Inflammatory macrophage treated with lipopolysaccharide for 1 hour (primary cell): ENCODE data around the gene IGFALS.

Experiments
- DNase-seq, 2 donors: peaks; one replicate each; pipeline ENCODE4 v3.0.0-alpha.2; 2020 to 2022

Gene IGFALS

DNA sequence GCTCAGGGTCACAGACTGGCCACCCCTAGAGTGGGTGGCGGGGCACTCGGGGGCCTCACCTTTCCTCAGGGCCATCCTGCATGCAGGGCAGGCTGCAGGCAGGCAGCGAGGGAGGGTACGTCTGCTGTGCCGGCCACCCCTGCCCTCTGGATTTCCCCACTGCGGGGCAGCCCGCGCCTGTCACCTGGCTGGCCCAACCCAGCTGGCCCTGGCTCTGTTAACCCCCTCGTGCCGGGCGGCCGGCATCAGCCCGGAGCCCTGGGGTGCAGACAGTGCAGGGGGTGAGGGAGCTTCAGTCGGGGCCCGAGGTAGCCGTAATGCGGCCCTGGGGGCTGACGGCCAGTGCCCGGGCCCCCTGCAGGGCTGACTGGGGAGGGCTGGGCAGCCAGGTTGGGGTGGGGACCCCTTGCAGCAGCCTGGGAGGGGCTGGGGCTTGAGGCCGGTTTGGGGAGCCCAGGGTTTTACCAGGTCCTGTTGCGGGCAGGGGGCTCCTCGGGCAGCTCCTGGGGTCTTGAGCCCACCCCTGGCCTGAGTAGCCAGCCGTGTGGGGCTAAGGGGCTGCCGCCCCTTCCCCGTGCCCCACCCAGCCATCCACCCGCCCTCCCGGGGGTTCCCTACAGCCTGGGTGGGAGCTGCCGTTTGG lies at the start of gene IGFALS:
IGFALS (minus strand) TSS at position 128 of the 643 bp plus-strand sequence; CDS start at position 75, 53 bp downstream.
- DNase-seq, result no peak

DNA sequence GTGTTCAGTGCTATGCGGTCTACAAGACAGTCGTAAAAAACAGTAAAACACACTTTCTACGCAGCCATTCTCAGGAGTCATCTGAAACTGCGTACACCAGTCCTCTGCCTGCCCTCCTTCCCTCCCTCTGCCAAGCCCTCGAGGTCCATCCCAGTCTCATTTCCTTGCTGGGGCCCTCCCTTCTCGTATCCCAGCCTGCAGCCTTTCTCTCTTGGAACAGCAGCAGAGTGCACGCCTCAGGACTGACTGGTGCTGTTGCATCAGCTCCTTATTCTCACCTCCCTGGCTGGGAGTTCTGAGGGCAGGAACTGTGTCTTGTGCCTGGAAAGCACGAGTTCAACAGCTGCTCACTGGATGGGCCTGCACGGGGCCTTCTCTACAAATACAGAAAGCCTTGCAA lies 46.0 kb upstream of the IGFALS start:
- DNase-seq, result no peak

DNA sequence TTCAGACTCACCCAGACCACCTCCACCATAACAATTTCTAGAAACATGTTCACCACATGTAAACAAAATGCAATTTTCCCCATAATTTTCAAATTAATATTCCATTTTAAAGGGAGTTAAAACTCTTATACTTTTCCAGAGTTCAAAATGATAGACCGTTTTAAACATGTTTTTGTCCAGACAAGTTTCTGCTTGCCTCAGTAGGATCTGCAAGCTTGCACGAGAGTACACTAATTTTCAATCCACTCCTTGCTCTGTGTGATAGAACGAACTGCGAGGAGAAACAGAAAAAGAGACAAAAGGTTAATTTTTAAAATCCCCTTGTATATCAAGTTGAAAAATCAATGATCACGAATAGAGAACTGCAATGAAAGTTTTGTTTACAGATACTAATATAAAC lies 40.6 kb upstream of the IGFALS start:
- DNase-seq, result no peak

DNA sequence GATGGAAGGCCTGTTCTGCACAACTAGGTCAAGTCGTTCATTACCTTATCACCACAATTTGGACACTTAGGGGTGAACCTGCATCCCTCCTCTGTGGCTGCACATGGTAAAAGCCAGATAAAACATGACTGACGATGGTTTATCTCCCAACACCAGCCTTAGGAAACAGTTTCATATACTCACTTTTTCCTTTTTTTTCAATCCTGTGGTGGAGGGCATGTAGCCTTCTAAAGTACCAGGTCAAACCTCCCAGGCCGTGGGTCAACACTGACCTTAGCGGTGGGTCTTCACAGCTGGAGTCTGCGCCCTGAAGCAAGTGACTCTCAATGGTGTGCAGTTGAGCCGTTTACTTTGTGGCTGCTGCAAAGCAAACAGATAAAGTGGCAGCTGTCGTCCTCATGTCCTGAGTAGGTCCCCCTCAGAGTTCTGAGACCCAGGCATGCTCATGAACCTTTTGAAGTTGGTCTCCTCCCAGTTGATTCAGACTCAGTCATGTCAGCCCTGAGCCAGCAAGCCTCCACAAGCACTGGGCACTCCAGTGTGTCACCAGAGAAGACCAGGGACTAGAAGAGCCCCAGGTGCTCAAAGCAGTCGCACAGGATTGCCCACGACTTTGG lies 39.4 kb upstream of the IGFALS start:
- no peak for DNase-seq

DNA sequence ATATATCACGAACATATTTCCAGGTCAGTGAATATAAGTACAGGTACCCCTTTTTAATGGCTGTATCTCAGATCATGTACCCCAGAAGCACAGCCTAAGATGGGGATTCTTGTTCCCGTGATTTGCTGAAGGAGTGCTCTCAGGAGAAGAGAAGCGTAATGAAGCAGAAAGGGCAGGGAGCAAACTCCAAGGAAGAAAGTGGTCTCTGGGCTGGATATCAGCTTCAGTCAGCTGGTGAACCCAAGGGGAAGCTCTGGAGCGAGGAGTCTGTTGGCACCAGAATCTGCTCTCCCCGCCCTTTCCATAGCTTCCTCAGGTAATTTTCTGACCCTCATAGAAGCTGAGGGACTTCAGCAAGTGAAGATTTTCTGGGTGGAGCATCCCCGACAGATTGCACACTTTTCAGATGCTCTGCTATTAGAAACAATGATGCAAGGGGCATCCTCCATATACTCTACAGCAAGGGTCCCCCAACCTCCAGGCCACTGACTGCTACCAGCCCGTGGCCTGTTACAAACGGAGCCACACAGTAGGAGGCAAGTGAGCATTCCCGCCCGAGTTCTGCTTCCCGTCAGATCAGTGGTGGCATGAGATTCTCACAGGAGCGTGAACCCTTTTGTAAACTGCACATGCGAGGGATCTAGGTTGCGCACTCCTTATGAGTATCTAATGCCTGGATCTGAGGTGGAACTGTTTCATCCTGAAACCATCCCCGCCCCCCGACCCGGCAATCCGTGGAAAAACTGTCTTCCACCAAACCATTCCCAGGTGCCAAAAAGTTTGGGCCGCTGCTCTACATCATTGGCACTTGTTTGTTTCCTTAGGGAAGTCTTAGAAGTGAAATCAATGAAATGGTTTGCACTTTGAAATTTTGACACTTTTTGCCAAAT lies 37.9 kb upstream of the IGFALS start:
- DNase-seq, result no peak

DNA sequence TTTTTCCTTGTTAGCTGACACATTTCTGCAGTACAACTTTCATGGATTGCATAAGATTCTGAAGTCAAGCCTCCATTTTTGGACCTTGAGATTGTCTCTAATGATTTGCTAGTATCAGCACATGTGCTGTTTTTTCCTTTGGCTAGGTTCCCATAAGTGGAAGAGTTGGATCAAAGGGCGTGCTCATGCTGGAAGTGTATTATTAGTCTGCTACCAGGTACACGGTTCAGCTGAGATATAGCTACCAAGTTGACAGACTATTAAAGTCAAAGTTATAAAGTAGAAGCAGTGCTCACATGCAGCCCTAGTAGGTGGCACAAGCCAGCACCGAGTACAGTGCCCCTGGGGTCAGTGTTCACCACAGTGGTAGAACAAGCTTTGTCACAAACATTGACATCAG lies 36.7 kb upstream of the IGFALS start:
- no peak for DNase-seq

DNA sequence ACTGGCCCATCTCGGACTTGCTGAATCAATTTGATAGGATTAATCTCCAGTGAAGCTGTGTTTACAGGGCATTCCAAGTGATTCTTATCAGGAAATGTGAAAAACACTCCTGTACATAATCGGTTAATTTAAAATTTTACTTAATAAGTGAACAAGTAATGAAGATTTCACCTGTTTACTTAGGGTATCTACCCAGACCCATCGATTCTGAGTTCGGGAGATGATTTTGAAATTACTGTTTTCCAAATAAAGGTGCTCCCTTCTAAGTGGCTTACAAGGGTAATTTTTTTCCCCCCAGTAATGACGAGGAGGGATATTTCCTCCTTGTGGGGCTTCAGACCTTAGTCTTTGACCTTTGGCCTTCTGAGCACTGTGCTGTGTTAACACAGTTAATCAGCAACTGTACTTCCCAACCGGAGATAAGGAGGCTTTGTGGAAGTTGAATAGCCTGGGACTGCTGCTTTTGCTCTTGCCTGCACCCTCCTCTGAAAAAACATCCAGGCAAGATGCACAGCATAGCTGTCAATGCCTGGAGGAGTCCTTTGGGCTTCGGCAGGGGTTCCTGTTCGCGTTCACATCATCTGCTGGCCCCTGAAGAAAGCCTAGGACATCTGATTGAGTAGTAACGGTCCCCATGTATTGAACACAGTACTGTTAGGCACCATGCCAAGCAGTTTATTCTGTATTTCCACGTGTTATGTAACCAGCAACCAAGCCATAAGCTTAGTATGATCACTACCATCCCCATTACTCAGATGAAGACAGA lies 35.3 kb upstream of the IGFALS start:
- DNase-seq, result peak in 1 of 2 donors; percentile 25

DNA sequence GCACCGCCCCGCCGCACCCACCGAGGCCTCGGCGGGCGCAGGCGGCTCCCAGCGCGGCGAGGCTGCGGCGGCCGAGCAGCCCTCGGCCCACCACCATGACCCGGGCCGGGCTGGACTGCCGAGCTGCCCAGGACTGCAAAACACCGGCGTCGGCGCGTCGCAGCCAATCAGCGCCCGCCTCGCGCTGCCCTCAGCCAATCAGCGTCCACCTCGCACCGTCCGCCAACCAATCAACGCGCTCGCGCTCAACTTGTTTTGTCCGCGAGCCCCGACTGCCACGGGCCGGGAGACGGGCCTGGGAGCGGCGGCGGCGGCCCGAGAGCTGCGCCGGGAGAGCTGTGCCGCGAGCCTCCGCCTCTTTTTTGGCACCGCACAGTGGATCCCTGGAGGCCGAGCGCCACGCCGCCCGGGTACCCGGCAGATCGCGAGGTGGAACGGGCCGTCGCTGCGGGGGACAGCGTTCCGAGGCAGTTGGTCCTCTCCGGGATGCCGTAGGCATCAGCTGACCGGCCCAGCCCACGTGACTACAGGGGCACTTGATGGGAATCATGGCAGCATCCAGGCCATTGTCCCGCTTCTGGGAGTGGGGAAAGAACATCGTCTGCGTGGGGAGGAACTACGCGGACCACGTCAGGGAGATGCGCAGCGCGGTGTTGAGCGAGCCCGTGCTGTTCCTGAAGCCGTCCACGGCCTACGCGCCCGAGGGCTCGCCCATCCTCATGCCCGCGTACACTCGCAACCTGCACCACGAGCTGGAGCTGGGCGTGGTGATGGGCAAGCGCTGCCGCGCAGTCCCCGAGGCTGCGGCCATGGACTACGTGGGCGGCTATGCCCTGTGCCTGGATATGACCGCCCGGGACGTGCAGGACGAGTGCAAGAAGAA lies 33.4 kb upstream of the IGFALS start, which contains the start of the genes FAHD1 and HAGH:
FAHD1 (plus strand) TSS at position 516 of the 883 bp plus-strand sequence; CDS start at position 549, 33 bp downstream.
HAGH (minus strand) TSS at position 135 of the 883 bp plus-strand sequence; CDS start at position 97, 38 bp downstream.
- peak; percentile 90 to 96 for DNase-seq

DNA sequence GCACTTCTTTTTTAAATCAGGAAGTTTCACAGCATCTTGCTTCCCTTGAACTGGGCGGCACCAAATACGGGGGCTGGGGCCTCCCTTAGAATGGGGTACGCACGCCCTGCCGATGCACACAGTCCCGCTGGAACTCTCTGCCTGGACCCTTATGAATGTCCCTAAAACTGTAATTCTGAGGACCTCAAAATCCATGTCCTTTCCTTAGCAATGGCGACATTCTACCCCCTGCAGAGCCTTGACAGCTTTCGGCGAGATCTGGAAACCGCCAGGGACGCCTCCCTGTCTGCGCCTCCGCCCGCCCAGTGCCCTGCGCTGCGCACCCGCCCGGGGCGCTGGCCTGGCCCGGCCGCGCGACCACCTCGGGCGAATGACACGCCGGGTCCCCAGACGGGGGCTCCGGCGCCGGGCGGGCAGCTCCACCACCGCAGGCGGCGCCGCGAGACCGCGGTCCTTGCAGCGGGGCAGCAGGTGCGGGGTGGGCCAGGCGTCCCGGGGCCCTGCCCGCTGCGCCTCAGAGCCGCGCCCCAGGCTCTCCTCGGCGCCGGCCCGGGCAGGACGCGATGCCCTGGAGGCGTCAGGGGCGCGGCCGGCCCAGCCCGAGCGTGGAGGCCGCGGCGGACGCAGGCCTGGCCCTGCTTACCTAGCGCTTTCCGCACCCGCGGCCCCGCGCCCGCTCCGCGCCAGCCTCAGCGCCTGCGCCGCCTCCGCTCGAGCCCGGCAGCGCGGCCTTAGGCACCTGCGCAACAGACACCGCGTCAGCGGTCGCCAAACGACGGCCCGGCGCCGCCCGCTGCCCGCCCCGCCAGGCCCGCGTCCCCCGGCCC lies 32.6 kb upstream of the IGFALS start:
- peak; percentile 48 to 53 for DNase-seq

DNA sequence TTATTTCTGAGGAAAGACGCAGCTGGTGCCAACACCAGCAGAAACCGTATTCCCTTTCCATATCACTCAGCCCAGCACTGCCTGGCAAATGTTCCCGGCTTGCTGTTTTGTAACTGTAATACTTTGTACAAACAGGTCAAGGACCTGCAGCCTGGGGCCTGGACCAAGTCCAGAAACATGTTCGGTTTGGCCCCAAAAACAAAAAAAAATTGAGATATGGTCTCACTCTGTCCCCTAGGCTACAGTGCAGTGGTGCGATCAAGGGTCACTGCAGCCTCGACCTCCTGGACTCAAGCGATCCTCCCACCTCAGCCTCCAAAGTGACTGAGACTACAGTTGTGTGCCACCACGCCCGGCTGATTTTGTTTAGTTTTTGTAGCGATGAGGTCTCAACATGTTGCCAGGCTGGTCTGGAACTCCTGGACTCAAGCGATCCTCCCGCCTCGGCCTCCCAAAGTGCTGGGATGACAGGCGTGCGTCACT lies 31.9 kb upstream of the IGFALS start:
- no peak for DNase-seq

DNA sequence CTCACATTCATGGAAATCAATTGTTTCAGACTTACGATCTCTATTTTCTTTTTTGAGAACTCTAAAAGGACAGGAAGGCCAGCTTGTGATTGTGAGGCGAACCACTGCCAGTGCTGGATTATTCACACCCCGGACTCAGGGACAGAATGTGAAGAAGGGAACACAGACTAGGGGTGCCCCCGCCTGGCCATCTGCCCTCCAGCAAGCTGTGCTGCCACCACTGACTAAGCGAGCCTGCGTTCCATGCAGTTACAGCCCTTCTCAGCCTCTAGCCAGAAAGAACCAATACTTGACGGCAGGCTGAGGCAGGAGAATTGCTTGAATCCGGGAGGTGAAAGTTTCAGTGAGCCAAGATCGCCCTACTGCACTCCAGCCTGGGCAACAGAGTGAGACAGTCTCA lies 30.3 kb upstream of the IGFALS start:
- peak in 1 of 2 donors; percentile 4 for DNase-seq

DNA sequence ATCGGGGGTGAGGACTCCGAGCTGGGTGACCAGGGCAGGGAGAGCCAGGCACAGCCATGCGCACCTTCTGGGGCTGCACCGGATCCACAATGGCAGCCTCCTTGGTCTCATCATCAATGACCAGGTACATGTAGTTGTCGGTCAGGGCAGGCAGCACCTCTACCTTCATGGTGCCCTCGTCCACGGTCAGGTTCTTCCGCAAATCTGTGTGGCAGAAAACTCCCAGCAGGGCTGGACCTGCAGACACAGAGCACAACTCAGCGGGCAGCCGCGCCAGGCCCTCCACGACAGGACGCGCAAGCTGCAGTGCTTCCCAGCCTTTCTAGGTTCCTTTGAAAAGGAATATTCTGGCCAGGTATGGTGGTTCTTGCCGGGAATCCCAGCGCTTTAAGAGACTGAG lies 29.3 kb upstream of the IGFALS start:
- no peak for DNase-seq

DNA sequence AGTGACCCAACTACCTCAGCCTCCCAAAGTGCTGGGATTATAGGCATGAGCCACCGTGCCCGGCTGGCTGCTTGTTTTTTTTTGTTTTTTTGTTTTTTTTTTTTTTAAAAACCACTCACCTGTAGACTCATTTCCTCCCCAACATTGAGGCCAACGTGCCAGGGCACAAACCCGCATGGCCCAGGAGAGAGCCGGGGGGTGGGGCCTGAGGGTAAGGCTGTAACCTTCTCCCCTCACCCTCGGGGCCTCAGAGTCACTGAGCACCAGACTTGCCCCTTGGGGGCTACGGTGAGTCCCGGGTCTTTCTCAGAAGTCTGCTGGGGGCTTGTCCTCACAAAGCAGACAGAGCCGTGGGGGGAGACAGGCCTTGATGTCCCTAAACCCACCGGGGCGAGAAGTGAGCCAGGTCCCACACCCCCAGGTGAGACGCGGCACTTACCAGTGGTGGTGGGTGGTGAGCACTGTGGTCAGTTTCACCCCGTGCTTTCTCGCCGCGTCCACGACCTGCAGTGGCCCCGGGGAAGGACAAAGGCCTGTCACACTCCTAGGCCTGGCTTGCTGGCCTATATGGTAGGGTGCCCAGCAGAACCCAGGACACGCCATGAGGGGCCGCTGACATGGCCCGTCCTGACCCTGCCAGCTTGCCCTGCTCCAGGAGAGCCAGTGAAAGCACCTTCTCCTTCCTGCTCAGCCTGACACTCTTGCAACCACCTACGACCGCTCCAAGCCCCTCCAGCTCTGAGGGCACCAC lies 28.5 kb upstream of the IGFALS start:
- DNase-seq, result no peak

DNA sequence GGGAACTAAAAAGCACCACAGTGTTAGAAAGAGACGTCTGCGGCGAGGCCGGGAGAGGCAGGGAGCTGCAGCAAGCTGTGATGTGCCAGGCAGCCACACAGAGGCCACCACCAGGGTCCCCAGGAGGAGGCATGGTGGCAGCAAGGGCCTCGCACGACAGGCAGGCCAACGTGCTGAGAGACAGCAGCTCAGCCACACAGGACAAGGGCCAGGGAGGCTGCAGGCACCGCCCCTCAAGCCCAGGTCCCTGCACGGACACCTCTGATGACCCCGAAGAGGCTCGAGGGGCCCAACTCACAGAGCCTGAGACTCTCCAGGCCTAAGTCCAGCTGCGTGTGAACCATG lies 27.4 kb upstream of the IGFALS start:
- no peak for DNase-seq

DNA sequence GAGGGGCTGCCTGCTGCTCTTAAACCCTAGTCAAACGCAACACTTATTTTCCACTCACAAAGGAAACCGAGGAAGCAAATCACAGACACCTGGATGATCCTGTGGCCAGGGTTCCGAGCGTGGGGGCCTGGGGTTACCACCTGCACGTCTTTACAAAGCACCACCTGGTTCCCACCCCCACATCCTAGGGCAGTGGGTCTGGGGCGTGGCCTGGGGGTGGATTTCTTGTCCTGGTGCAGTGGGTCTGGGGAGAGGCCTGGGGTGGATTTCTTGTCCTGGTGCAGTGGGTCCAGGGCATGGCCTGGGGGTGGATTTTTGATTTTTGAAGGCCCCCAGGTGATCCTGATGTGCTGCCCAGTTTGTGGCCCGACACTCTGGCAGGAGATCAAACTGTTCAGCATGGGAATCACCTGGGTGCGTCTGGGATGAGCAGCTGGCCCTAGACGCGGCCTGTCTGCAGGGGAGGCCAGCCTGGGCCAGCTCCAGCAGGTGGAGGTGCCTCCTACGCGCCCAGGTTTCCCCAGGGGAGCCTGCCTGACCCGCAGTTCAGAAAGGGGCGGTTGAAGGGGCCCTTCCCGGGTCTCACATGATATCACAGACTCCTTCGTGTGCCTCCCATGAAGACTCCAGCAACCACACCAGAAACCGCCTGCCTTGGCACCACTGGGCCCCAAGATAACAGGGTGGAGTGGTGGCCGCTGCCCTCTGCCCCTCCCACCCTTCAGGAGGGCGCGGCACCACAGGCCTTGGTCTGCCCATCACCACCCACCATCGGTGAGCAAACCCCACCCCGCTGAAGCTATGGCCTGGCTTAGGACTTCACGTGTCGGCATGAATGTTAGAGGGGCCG lies 26.8 kb upstream of the IGFALS start:
- no peak for DNase-seq

DNA sequence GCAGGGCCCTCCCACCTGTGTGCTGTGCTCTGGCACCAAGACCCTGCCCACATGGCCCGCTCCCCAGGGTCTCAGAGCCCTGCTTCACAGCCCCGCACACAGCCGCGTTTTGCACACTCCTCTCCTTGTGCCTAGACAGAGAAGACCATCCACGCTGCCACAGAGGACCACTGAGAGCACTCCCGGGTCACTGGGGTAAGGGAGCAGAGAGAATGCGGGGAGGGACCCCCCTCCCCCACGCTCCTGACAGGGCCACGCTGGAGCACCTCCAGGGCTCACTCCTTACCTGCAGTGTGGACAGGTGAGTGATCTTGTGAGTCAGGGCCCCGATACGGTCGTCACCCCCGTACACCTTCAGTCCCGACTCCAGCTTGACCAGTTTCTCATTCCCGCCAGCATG lies 26.1 kb upstream of the IGFALS start:
- DNase-seq, result no peak

DNA sequence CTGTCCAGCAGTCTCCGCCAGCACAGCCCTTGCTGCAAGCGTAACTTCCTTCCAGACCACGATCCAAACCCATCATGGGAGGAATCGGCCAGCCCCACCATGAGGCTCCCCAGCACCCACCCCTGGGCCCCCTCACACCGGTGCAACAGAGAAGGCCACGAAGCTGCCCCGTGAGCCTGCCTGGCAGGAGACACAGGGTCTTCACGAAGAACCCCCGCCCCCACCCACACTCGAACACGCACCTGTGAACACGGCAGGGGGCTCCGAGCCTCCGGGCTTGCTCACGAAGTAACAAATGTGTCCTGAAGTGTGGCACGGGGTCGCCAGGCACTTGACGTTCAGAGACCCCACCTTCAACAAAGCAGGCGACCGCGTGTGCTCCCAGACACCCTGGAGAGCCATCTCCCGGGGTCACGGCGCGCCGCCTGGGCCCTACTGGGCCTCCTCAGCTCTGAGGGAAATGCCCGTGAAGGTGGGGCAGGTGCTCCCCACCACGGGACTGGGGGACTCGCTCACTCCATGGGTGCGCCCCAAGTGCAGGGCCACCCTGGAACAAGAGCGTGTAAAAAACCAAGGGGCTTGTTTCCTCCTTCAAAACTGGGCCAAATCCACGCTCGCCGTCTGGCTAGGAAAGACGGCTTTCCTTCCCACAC lies 25.5 kb upstream of the IGFALS start:
- no peak for DNase-seq

DNA sequence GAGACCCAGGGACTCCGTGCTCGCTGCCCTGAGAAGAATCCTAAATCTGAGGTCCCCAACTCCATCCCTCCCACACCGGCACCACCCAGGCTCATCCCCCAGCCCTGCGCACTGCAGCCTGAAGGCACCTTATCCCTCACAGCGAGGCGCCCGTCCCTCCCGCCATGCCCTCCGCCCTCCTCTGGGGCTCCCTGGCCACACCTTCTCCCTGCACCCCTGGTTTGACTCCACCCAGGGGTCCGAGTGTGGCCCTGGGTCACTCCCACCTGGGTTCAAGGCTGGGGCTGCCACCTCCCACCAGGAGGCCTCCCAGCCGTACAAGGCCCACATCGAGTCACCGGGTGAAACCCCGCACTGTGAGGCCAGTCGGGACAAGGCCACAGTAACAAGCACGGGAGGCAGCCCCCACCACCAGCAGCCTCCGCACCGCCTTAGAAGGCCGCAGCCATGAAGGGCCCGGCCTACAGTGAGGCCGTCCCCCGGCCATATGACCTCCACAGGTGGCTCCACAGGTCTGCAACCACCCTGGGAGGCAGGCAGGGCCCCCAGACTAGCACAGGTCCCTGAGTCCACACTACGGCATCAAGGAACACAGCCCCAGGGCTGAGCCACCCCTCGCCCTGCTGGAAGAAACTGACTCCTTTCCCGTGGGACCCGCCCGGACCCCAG lies 24.8 kb upstream of the IGFALS start:
- no peak for DNase-seq
